Epithelial cell of proximal tubule (primary cell): ENCODE measurements around the gene RBFOX2. TPM values are rescaled to one million over a fixed set of nuclear protein-coding genes. Genes with fewer than 3 reads are reported as not detected.
"Not testable (repeated sequence)": the region's sequence is repeated elsewhere in the genome, so short reads cannot be mapped to it uniquely, and the experiment has no call there.

Source experiments
- DNase-seq: peaks from one replicate; pipeline ENCODE4 v3.0.0-alpha.2; 2011; ENCODE audit warnings: low read depth
- H3K4me3 ChIP-seq: 2 replicates; pipeline ENCODE4 v1.5.1; 2011; ENCODE audit warnings: low read depth, mild to moderate bottlenecking, low read length
- CTCF ChIP-seq: conservative IDR thresholded peaks from 2 replicates; pipeline ENCODE4 v1.5.1; 2012; ENCODE audit warnings: low read depth, mild to moderate bottlenecking, low read length
- total RNA-seq: library from RNA; depleted of rRNA; stranded (reverse); fragments of >200 nt; gene quantifications from 2 replicates; pipeline ENCODE4 v1.2.3, GENCODE V29; 2015

Gene RBFOX2
- total RNA-seq, 1 donor from 2014 or later: 67.0 TPM

GRCh38 chr22:35998748-35999147 lies 29.9 kb downstream of the RBFOX2 start:
- H3K4me3 ChIP-seq: no peak overlapping the region
- no peak for DNase-seq
- TF ChIP-seq CTCF: no peak

- no peak for DNase-seq
- no peak overlapping the region for H3K4me3 ChIP-seq
- TF ChIP-seq CTCF: no peak
These were observed 31.2 kb downstream of the RBFOX2 start for GRCh38 chr22:35997438-35997837.

GRCh38 chr22:35996596-35996995 lies 32.0 kb downstream of the RBFOX2 start:
- no peak overlapping the region for H3K4me3 ChIP-seq
- DNase-seq: no peak
- TF ChIP-seq CTCF: no peak

- DNase-seq: no peak
- TF ChIP-seq CTCF: no peak
- H3K4me3 ChIP-seq: no peak overlapping the region
These were observed 32.9 kb downstream of the RBFOX2 start for GRCh38 chr22:35995772-35996171.

GRCh38 chr22:35995348-35995747 lies 33.3 kb downstream of the RBFOX2 start:
- H3K4me3 ChIP-seq: no peak overlapping the region
- no peak for DNase-seq
- TF ChIP-seq CTCF: no peak

- H3K4me3 ChIP-seq, DNase-seq: not testable (repeated sequence)
These were observed 34.9 kb downstream of the RBFOX2 start for GRCh38 chr22:35993727-35994126.

GRCh38 chr22:35993048-35993714 lies 35.4 kb downstream of the RBFOX2 start:
- no peak for TF ChIP-seq CTCF
- no peak overlapping the region for H3K4me3 ChIP-seq
- no peak for DNase-seq

GRCh38 chr22:35991168-35991567 lies 37.5 kb downstream of the RBFOX2 start:
- no peak for DNase-seq
- no peak for TF ChIP-seq CTCF
- no peak overlapping the region for H3K4me3 ChIP-seq
